Nephron (organoid): ENCODE results near the gene CBX5.
A peak's percentile ranks its signal among the peaks of the same experiment; 100 is the strongest.

Experiments
- H3K27ac Mint-ChIP-seq, 3 experiments: 2 replicates each; pipeline ENCODE4 v1.8.0; 2020; ENCODE audit warnings: mixed read lengths in 3 of 3, mild to moderate bottlenecking in 2 of 3, moderate library complexity in 1 of 3
- H3K27me3 Mint-ChIP-seq: 2 replicates; pipeline ENCODE4 v1.8.0; 2021; ENCODE audit warnings: low read depth, mild to moderate bottlenecking, moderate library complexity, mixed read lengths
- H3K36me3 Mint-ChIP-seq: 2 replicates; pipeline ENCODE4 v1.8.0; 2020; ENCODE audit warnings: low read depth, mixed read lengths
- H3K4me1 Mint-ChIP-seq: 2 replicates; pipeline ENCODE4 v1.8.0; 2020; ENCODE audit warnings: mixed read lengths
- H3K4me3 Mint-ChIP-seq, 3 experiments: 2 replicates each; pipeline ENCODE4 v1.8.0; 2020; ENCODE audit warnings: mild to moderate bottlenecking in 3 of 3, mixed read lengths in 3 of 3, moderate library complexity in 2 of 3
- H3K9me3 Mint-ChIP-seq: 2 replicates; pipeline ENCODE4 v1.8.0; 2020; ENCODE audit warnings: mixed read lengths
- CTCF ChIP-seq, 3 experiments: fragments of 200-600 bp; sonication (generic); IDR thresholded peaks; one replicate each; pipeline ENCODE4 v1.5.0; 2021; ENCODE audit warnings: antibody characterized with exemption in 3 of 3; ENCODE audit not compliant: unreplicated experiment in 3 of 3

The CBX5 gene

GRCh38 chr12:54294953-54295566 lies 15.1 kb upstream of the CBX5 start:
- H3K27ac Mint-ChIP-seq, result no peak overlapping the region
- no peaks in the 10 kb centered on the region for H3K36me3 Mint-ChIP-seq
- peaks cover 6% of the 10 kb centered on the region for H3K27me3 Mint-ChIP-seq
- H3K9me3 Mint-ChIP-seq, result no peaks in the 10 kb centered on the region
- no peak overlapping the region for H3K4me3 Mint-ChIP-seq
- no peak for TF ChIP-seq CTCF (IDR thresholded peaks at IDR 0.05; ENCODE audit: unreplicated experiment in 3 of 3)
- H3K4me1 Mint-ChIP-seq, result peaks cover 10% of the 10 kb centered on the region

- Mint-ChIP-seq H3K36me3 (no peaks in the 10 kb centered on the region), H3K4me3 (no peak overlapping the region), H3K9me3 (no peaks in the 10 kb centered on the region), H3K27ac (no peak overlapping the region), H3K27me3 (peaks cover 5% of the 10 kb centered on the region), H3K4me1 (peaks cover 4% of the 10 kb centered on the region)
- peak; percentile 41 to 48 (median 41) for TF ChIP-seq CTCF (IDR thresholded peaks at IDR 0.05; ENCODE audit: unreplicated experiment in 3 of 3)
These were observed 14.4 kb upstream of the CBX5 start for GRCh38 chr12:54294152-54294952.

GRCh38 chr12:54292931-54293241 lies 13.0 kb upstream of the CBX5 start:
- H3K4me1 Mint-ChIP-seq, result no peaks in the 10 kb centered on the region
- TF ChIP-seq CTCF (IDR thresholded peaks at IDR 0.05; ENCODE audit: unreplicated experiment in 3 of 3), result no peak
- H3K4me3 Mint-ChIP-seq, result no peak overlapping the region
- no peaks in the 10 kb centered on the region for H3K27me3 Mint-ChIP-seq
- peaks cover 5% of the 10 kb centered on the region for H3K36me3 Mint-ChIP-seq
- H3K27ac Mint-ChIP-seq, result no peak overlapping the region
- H3K9me3 Mint-ChIP-seq, result no peaks in the 10 kb centered on the region

GRCh38 chr12:54292083-54292930 lies 12.4 kb upstream of the CBX5 start:
- H3K27ac Mint-ChIP-seq, result no peak overlapping the region
- H3K4me1 Mint-ChIP-seq, result peaks cover under 1% of the 10 kb centered on the region
- H3K27me3 Mint-ChIP-seq, result no peaks in the 10 kb centered on the region
- H3K9me3 Mint-ChIP-seq, result no peaks in the 10 kb centered on the region
- H3K36me3 Mint-ChIP-seq, result peaks cover 5% of the 10 kb centered on the region
- TF ChIP-seq CTCF (IDR thresholded peaks at IDR 0.05; ENCODE audit: unreplicated experiment in 3 of 3), result no peak
- no peak overlapping the region for H3K4me3 Mint-ChIP-seq

GRCh38 chr12:54287261-54288157 lies 7.6 kb upstream of the CBX5 start:
- Mint-ChIP-seq H3K9me3 (no peaks in the 10 kb centered on the region), H3K27ac (peak overlapping the region; percentile 3 to 23 (median 21)), H3K4me1 (peaks cover 46% of the 10 kb centered on the region), H3K36me3 (peaks cover 5% of the 10 kb centered on the region), H3K27me3 (no peaks in the 10 kb centered on the region), H3K4me3 (no peak overlapping the region)
- TF ChIP-seq CTCF (IDR thresholded peaks at IDR 0.05; ENCODE audit: unreplicated experiment in 3 of 3), result no peak
